B cell (primary cell): ENCODE data around the gene ASTN2. TPM values are rescaled to one million over a fixed set of nuclear protein-coding genes. Genes with fewer than 3 reads are reported as not detected.

Experiments used
- ATAC-seq: fragments of 200-7000 bp; cut with Tn5 transposase; one replicate; pipeline ENCODE4 v1.10.0; 2021; ENCODE audit warnings: low read depth, mild to moderate bottlenecking, moderate number of reproducible peaks, moderate library complexity
- CTCF ChIA-PET: fragments of 350-600 bp; sonication (Branson Sonifier 250); formaldehyde crosslinking; loops from one replicate; lab custom pipeline; 2021; ENCODE audit warnings: antibody characterized with exemption, inconsistent platforms; lab: Charles Lee
- POLR2A ChIA-PET: fragments of 350-600 bp; sonication (Branson Sonifier 250); formaldehyde crosslinking; loops from one replicate; lab custom pipeline; 2021; ENCODE audit warnings: antibody characterized with exemption; lab: Charles Lee
- DNase-seq: peaks from one replicate; pipeline ENCODE4 v3.0.0; 2013
- H2AFZ ChIP-seq: 2 replicates; pipeline ENCODE4 v1.6.1; 2012; ENCODE audit warnings: mild to moderate bottlenecking, low read depth, low read length; ENCODE audit not compliant: insufficient read depth, poor library complexity, severe bottlenecking
- H3K27ac ChIP-seq, 2 donors: 1 replicate in 1 of 2; 2 replicates in 1 of 2; pipeline ENCODE4 v1.5.1; 2012 to 2013; ENCODE audit warnings: low read length in 2 of 2, mild to moderate bottlenecking in 2 of 2, moderate library complexity in 1 of 2
- H3K27me3 ChIP-seq, 4 experiments: fragments of 200-600 bp in 1 of 4; sonication (generic) in 1 of 4; replicated peaks in 1 of 4; 1 replicate in 2 of 4; 2 replicates in 2 of 4; pipeline versions ENCODE4 v1.6.1 to v1.7.0; 2013 to 2016; ENCODE audit warnings: low read length in 3 of 4, mild to moderate bottlenecking in 2 of 4, mixed read lengths in 1 of 4, moderate library complexity in 1 of 4; ENCODE audit not compliant: insufficient read depth in 4 of 4, control insufficient read depth in 3 of 4; ENCODE audit errors: control extremely low read depth in 1 of 4
- H3K36me3 ChIP-seq, 2 experiments: replicated peaks in 1 of 2; 1 replicate in 1 of 2; 2 replicates in 1 of 2; pipeline versions ENCODE4 v1.6.1 to v1.7.1; 2013; ENCODE audit warnings: low read length in 1 of 2; ENCODE audit not compliant: insufficient read depth in 2 of 2, control insufficient read depth in 1 of 2; ENCODE audit errors: control extremely low read depth in 1 of 2, extremely low read depth in 1 of 2
- H3K4me1 ChIP-seq, 2 donors: fragments of 200-600 bp in 1 of 2; sonication (generic) in 1 of 2; 1 replicate in 1 of 2; 2 replicates in 1 of 2; pipeline versions ENCODE4 v1.5.1 to v1.6.1; 2013 to 2017; ENCODE audit warnings: low read length in 2 of 2; ENCODE audit not compliant: control insufficient read depth in 2 of 2, insufficient read depth in 2 of 2
- H3K4me2 ChIP-seq: replicated peaks from 2 replicates; pipeline ENCODE3; 2012; ENCODE audit warnings: mild to moderate bottlenecking, low read depth, low read length; ENCODE audit not compliant: poor library complexity, severe bottlenecking
- H3K4me3 ChIP-seq, 5 experiments: fragments of 200-600 bp in 1 of 5; sonication (generic) in 1 of 5; 1 replicate in 3 of 5; 2 replicates in 2 of 5; pipeline versions ENCODE4 v1.5.1 to v1.7.0; 2011 to 2016; ENCODE audit warnings: low read length in 4 of 5, mild to moderate bottlenecking in 4 of 5, low read depth in 2 of 5, control low read depth in 1 of 5, moderate library complexity in 1 of 5; ENCODE audit not compliant: insufficient read depth in 1 of 5; ENCODE audit errors: control extremely low read depth in 1 of 5, extremely low read depth in 1 of 5
- H3K79me2 ChIP-seq: fragments of 200-600 bp; sonication (generic); one replicate; pipeline ENCODE4 v1.6.0; 2016; ENCODE audit warnings: low read length; ENCODE audit not compliant: control insufficient read depth, insufficient read depth
- H3K9ac ChIP-seq: fragments of 200-600 bp; sonication (generic); 2 replicates; pipeline ENCODE4 v1.6.1; 2017; ENCODE audit warnings: mild to moderate bottlenecking, low read length, moderate library complexity
- H3K9me3 ChIP-seq, 3 donors: one replicate each; pipeline versions ENCODE4 v1.6.1 to v1.7.1; 2013; ENCODE audit warnings: low read length in 2 of 3; ENCODE audit not compliant: control insufficient read depth in 2 of 3, insufficient read depth in 1 of 3; ENCODE audit errors: control extremely low read depth in 1 of 3
- H4K20me1 ChIP-seq: 2 replicates; pipeline ENCODE4 v1.6.0; 2012; ENCODE audit warnings: mild to moderate bottlenecking, low read length; ENCODE audit not compliant: insufficient read depth, control insufficient read depth, poor library complexity, severe bottlenecking
- H3K27ac Mint-ChIP-seq: one replicate; pipeline ENCODE4 v1.8.0; 2021; ENCODE audit warnings: mixed read lengths
- H3K27me3 Mint-ChIP-seq: one replicate; pipeline ENCODE4 v1.8.0; 2021; ENCODE audit warnings: mixed read lengths
- H3K4me1 Mint-ChIP-seq: one replicate; pipeline ENCODE4 v1.8.0; 2021; ENCODE audit warnings: mixed read lengths
- H3K4me3 Mint-ChIP-seq: one replicate; pipeline ENCODE4 v1.8.0; 2021; ENCODE audit warnings: mixed read lengths
- H3K9me3 Mint-ChIP-seq: one replicate; pipeline ENCODE4 v1.8.0; 2022; ENCODE audit warnings: mixed read lengths; ENCODE audit not compliant: insufficient read depth
- EZH2 ChIP-seq: IDR thresholded peaks from 2 replicates; pipeline ENCODE4 v1.6.1; 2012; ENCODE audit warnings: borderline replicate concordance, low read depth, mild to moderate bottlenecking, moderate library complexity, low read length; ENCODE audit not compliant: insufficient read depth, poor library complexity, severe bottlenecking
- WGBS: methylation state at CpG from one replicate; pipeline ENCODE4 v1.1.5; 2013; ENCODE audit warnings: missing lambda C conversion rate; ENCODE audit not compliant: insufficient coverage; 5-methylcytosine and 5-hydroxymethylcytosine counted together
- intact Hi-C: fragments of 100-400 bp; cut with micrococcal nuclease; formaldehyde crosslinking; loops from one replicate; pipeline ENCODE4 v1.10.0; 2022
- polyA plus RNA-seq: library from polyadenylated mRNA; depleted of rRNA; stranded (reverse); fragments of >200 nt; gene quantifications from 2 replicates; pipeline ENCODE4 v1.2.3, GENCODE V29; 2012
- total RNA-seq, 2 donors: library from RNA; stranded (reverse); fragments of 120-200 nt in 1 of 2; gene quantifications; 1 replicate in 1 of 2; 2 replicates in 1 of 2; pipeline versions ENCODE4 v1.2.3 to v1.2.4, GENCODE V29; 2013 to 2022
- TF ChIP-seq, protein P1 (sequence below): fragments of 200-600 bp; IDR thresholded peaks from one replicate; pipeline ENCODE4 v1.8.0; 2022; ENCODE audit warnings: antibody characterized with exemption, mild to moderate bottlenecking

ASTN2 gene
- total and polyA plus RNA-seq, 2 donors (not counting 1 experiment from before 2014, with no cell fraction given), result 1.2 to 3.6 TPM

DNA sequence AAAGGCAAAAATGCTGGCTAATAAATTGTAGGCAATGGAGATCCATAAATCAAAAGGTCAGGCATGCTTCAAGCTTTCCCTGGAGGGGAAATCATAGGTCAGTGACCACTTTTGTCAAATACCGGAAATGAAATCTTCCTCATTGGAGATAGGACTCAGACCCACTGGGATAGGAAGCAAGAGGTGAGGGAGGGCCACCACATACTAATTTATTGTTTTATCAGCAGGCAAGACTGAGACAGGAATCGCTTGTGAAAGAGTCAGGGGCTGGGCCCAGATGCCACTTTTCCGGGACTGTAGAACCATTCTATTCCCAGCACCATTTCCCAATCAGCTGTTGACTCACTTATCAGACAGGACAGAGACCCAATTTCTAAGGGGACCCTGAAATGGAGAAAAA, 984.0 kb downstream of the ASTN2 start:
- no peak overlapping the region for H3K27ac ChIP-seq
- peaks cover 0 to under 1% (median 0%) of the 10 kb centered on the region in 3 donors for H3K9me3 ChIP-seq
- ATAC-seq, result no peak
- 100% methylated on average over 3 of the region's 3 CpGs for WGBS
- no peak overlapping the region for H3K27ac Mint-ChIP-seq
- H3K4me2 ChIP-seq, result no peak overlapping the region
- H3K4me3 ChIP-seq, result no peak overlapping the region
- H3K27me3 Mint-ChIP-seq, result no peaks in the 10 kb centered on the region
- no peak overlapping the region for H2AFZ ChIP-seq
- no peaks in the 10 kb centered on the region for H3K4me1 Mint-ChIP-seq
- no peak overlapping the region for H3K4me3 Mint-ChIP-seq
- ChIA-PET POLR2A (no interaction called here), CTCF (no interaction called here)
- no peaks in the 10 kb centered on the region for H4K20me1 ChIP-seq
- H3K27me3 ChIP-seq, result no peaks in the 10 kb centered on the region
- H3K9ac ChIP-seq, result no peak overlapping the region
- no peaks in the 10 kb centered on the region for H3K4me1 ChIP-seq
- no peak for DNase-seq
- no peaks in the 10 kb centered on the region for H3K36me3 ChIP-seq
- no peaks in the 10 kb centered on the region for H3K79me2 ChIP-seq
- no peaks in the 10 kb centered on the region for H3K9me3 Mint-ChIP-seq
- no peak for TF ChIP-seq EZH2
- TF ChIP-seq, protein P1, sequence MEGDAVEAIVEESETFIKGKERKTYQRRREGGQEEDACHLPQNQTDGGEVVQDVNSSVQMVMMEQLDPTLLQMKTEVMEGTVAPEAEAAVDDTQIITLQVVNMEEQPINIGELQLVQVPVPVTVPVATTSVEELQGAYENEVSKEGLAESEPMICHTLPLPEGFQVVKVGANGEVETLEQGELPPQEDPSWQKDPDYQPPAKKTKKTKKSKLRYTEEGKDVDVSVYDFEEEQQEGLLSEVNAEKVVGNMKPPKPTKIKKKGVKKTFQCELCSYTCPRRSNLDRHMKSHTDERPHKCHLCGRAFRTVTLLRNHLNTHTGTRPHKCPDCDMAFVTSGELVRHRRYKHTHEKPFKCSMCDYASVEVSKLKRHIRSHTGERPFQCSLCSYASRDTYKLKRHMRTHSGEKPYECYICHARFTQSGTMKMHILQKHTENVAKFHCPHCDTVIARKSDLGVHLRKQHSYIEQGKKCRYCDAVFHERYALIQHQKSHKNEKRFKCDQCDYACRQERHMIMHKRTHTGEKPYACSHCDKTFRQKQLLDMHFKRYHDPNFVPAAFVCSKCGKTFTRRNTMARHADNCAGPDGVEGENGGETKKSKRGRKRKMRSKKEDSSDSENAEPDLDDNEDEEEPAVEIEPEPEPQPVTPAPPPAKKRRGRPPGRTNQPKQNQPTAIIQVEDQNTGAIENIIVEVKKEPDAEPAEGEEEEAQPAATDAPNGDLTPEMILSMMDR, result no peak
- intact Hi-C loops, result no loop called here

DNA sequence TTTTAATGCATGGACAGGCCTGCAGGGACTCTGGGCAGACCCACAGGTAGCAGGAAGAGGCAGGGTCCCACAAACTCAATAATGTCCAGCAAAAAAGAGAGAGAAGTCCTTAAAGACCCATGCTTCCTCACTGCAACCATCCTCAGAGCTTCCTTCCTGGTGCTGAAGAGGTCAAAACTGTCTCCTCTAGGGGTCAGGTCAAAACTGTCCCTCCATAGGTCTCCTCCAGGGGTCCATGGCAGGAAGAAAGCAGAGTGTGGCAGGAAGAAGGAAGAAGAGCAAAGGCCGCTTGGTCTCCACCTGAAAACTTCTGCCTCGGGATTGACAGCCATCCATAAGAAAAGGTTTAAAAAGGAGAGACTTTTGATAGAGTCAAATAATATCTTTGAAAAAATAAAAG, 989.6 kb downstream of the ASTN2 start:
- ChIA-PET POLR2A (no interaction called here), CTCF (no interaction called here)
- Mint-ChIP-seq H3K27ac (no peak overlapping the region), H3K27me3 (no peaks in the 10 kb centered on the region), H3K9me3 (no peaks in the 10 kb centered on the region), H3K4me1 (no peaks in the 10 kb centered on the region), H3K4me3 (no peak overlapping the region)
- no peaks in the 10 kb centered on the region for H4K20me1 ChIP-seq
- 100% methylated on average over 1 of the region's 2 CpGs for WGBS
- no peaks in the 10 kb centered on the region for H3K4me1 ChIP-seq
- no peaks in the 10 kb centered on the region for H3K79me2 ChIP-seq
- H3K9me3 ChIP-seq, result peaks cover 0 to 3% (median 0%) of the 10 kb centered on the region in 3 donors
- no peak overlapping the region for H3K4me3 ChIP-seq
- H2AFZ ChIP-seq, result no peak overlapping the region
- ATAC-seq (no peak), DNase-seq (no peak)
- no peak overlapping the region for H3K9ac ChIP-seq
- no peak for TF ChIP-seq EZH2
- TF ChIP-seq, protein P1, result no peak
- H3K36me3 ChIP-seq, result no peaks in the 10 kb centered on the region
- H3K27ac ChIP-seq, result no peak overlapping the region
- no peak overlapping the region for H3K4me2 ChIP-seq
- no peaks in the 10 kb centered on the region for H3K27me3 ChIP-seq
- intact Hi-C loops, result no loop called here
